Liver (tissue), 9 donors: ENCODE results near the gene OR6B1. TPM values are rescaled to one million over a fixed set of nuclear protein-coding genes. Genes with fewer than 3 reads are reported as not detected.

Experiments
- DNase-seq: peaks from one replicate; pipeline ENCODE4 v3.0.0-alpha.2; 2017; ENCODE audit warnings: low spot score
- H3K27ac ChIP-seq, 2 donors: one replicate each; pipeline ENCODE4 v1.7.0; 2013; ENCODE audit warnings: inconsistent platforms in 2 of 2, low read length in 2 of 2, control low read depth in 1 of 2, low read depth in 1 of 2, mild to moderate bottlenecking in 1 of 2
- H3K27me3 ChIP-seq, 4 donors: one replicate each; pipeline versions ENCODE4 v1.6.1 to v1.7.0; 2013; ENCODE audit warnings: low read length in 3 of 4, inconsistent platforms in 1 of 4, mild to moderate bottlenecking in 1 of 4, moderate library complexity in 1 of 4; ENCODE audit not compliant: control insufficient read depth in 4 of 4, insufficient read depth in 4 of 4
- H3K36me3 ChIP-seq, 4 donors: one replicate each; pipeline versions ENCODE4 v1.6.1 to v1.7.0; 2013; ENCODE audit warnings: low read length in 3 of 4, mild to moderate bottlenecking in 3 of 4, low read depth in 1 of 4, moderate library complexity in 1 of 4; ENCODE audit not compliant: control insufficient read depth in 4 of 4, insufficient read depth in 3 of 4
- H3K4me1 ChIP-seq, 4 donors: one replicate each; pipeline versions ENCODE4 v1.6.1 to v1.7.0; 2013; ENCODE audit warnings: low read length in 3 of 4, mild to moderate bottlenecking in 3 of 4, moderate library complexity in 1 of 4; ENCODE audit not compliant: control insufficient read depth in 4 of 4, insufficient read depth in 4 of 4
- H3K4me3 ChIP-seq, 3 donors: one replicate each; pipeline versions ENCODE4 v1.6.1 to v1.7.0; 2013; ENCODE audit warnings: low read length in 3 of 3, control low read depth in 1 of 3, low read depth in 1 of 3, mild to moderate bottlenecking in 1 of 3
- H3K9ac ChIP-seq, 2 donors: one replicate each; pipeline ENCODE4 v1.7.0; 2013; ENCODE audit warnings: low read length in 2 of 2, mild to moderate bottlenecking in 2 of 2, moderate library complexity in 2 of 2, control low read depth in 1 of 2, low read depth in 1 of 2
- H3K9me3 ChIP-seq, 4 donors: one replicate each; pipeline versions ENCODE4 v1.6.1 to v1.7.0; 2013; ENCODE audit warnings: low read length in 3 of 4; ENCODE audit not compliant: control insufficient read depth in 4 of 4
- EGR1 ChIP-seq, 2 donors: IDR thresholded peaks; 2 replicates each; pipeline ENCODE4 v1.6.1; 2016 to 2018; ENCODE audit warnings: antibody characterized with exemption in 2 of 2, low read depth in 2 of 2
- FOXA1 ChIP-seq: IDR thresholded peaks from 2 replicates; pipeline ENCODE4 v1.6.1; 2016; ENCODE audit warnings: antibody characterized with exemption
- FOXA2 ChIP-seq: IDR thresholded peaks from 2 replicates; pipeline ENCODE4 v1.6.1; 2016; ENCODE audit warnings: antibody characterized with exemption
- GABPA ChIP-seq, 2 donors: IDR thresholded peaks in 1 of 2; conservative IDR thresholded peaks in 1 of 2; 2 replicates each; pipeline ENCODE4 v1.6.1; 2016; ENCODE audit warnings: antibody characterized with exemption in 2 of 2, mild to moderate bottlenecking in 1 of 2, moderate library complexity in 1 of 2
- HNF4A ChIP-seq, 2 donors: conservative IDR thresholded peaks; 2 replicates each; pipeline ENCODE4 v1.6.1; 2016; ENCODE audit warnings: antibody characterized with exemption in 2 of 2, mild to moderate bottlenecking in 2 of 2
- JUND ChIP-seq, 2 donors: IDR thresholded peaks; 2 replicates each; pipeline ENCODE4 v1.6.1; 2016; ENCODE audit warnings: antibody characterized with exemption in 2 of 2
- NR2F2 ChIP-seq: IDR thresholded peaks from 2 replicates; pipeline ENCODE4 v1.6.1; 2016; ENCODE audit warnings: antibody characterized with exemption
- SP1 ChIP-seq: IDR thresholded peaks from 2 replicates; pipeline ENCODE4 v1.6.1; 2018; ENCODE audit warnings: antibody characterized with exemption, mild to moderate bottlenecking
- YY1 ChIP-seq: IDR thresholded peaks from 2 replicates; pipeline ENCODE4 v1.6.1; 2016; ENCODE audit warnings: antibody characterized with exemption, mild to moderate bottlenecking
- WGBS: extraction: QIAGEN DNeasy Blood & Tissue Kit; methylation state at CpG from one replicate; pipeline ENCODE4 v1.1.7; 2013; 5-methylcytosine and 5-hydroxymethylcytosine counted together
- polyA plus RNA-seq, 2 donors: library from polyadenylated mRNA; stranded (reverse) in 1 of 2; unstranded in 1 of 2; fragments of 200-250 nt in 1 of 2; fragments of >200 nt in 1 of 2; fragmentation: Nextera tagmentation in 1 of 2; extraction: Ambion mirVana in 1 of 2; gene quantifications; one replicate each; pipeline versions ENCODE4 v1.2.1 to v1.2.3, GENCODE V29; 2013 to 2015
- total RNA-seq, 2 donors: library from RNA; depleted of rRNA; stranded (reverse); fragments of >200 nt; gene quantifications; one replicate each; pipeline ENCODE4 v1.2.3, GENCODE V29; 2014
- TF ChIP-seq, protein P1 (sequence below): IDR thresholded peaks from 2 replicates; pipeline ENCODE4 v1.6.1; 2016; ENCODE audit warnings: antibody characterized with exemption
- TF ChIP-seq, protein P2 (sequence below): IDR thresholded peaks from 2 replicates; pipeline ENCODE4 v1.6.1; 2016; ENCODE audit warnings: antibody characterized with exemption
- TF ChIP-seq, protein P3 (sequence below): fragments of 150-350 bp; IDR thresholded peaks from 2 replicates; pipeline ENCODE4 v1.5.1; 2017; ENCODE audit warnings: improper control_type of control experiment, low read depth, low read length; ENCODE audit not compliant: missing input control
- TF ChIP-seq, protein P4 (sequence below): IDR thresholded peaks from 2 replicates; pipeline ENCODE4 v1.6.1; 2016; ENCODE audit warnings: antibody characterized with exemption, mild to moderate bottlenecking
- donor health status: healthy.
- donor health status: healthy.
- donor health status: healthy.
- donor health status: healthy.
- donor health status: healthy.

The OR6B1 gene
- total and polyA plus RNA-seq, 4 donors, result 0.05 TPM; not detected in 3

DNA sequence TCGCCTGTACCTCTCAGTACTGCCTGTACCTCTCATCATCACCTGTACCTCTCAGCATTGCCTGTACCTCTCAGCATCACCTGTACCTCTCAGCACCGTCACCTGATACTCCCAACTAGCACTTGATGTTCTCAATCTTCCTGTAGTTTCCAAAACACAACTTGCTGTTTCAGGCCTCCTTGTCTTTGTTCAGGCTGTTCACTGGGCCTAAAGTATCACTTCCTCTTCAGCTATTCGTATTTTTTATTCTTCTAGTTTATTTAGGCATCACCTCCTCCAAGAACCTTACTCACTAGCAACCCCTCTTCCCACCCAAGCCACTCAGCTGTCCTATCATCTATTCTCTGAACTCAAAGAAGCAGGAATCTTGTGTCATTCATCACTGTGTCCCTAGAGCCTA lies 24.1 kb downstream of the OR6B1 start:
- DNase-seq, result no peak
- H3K36me3 ChIP-seq, result no peaks in the 10 kb centered on the region
- H3K27ac ChIP-seq, result no peak overlapping the region
- no peak overlapping the region for H3K9ac ChIP-seq
- no peaks in the 10 kb centered on the region for H3K27me3 ChIP-seq
- no peak overlapping the region for H3K4me3 ChIP-seq
- no peak for TF ChIP-seq YY1
- H3K4me1 ChIP-seq, result no peaks in the 10 kb centered on the region
- WGBS, result 78% methylated on average over 3 of the region's 3 CpGs
- H3K9me3 ChIP-seq, result no peaks in the 10 kb centered on the region

DNA sequence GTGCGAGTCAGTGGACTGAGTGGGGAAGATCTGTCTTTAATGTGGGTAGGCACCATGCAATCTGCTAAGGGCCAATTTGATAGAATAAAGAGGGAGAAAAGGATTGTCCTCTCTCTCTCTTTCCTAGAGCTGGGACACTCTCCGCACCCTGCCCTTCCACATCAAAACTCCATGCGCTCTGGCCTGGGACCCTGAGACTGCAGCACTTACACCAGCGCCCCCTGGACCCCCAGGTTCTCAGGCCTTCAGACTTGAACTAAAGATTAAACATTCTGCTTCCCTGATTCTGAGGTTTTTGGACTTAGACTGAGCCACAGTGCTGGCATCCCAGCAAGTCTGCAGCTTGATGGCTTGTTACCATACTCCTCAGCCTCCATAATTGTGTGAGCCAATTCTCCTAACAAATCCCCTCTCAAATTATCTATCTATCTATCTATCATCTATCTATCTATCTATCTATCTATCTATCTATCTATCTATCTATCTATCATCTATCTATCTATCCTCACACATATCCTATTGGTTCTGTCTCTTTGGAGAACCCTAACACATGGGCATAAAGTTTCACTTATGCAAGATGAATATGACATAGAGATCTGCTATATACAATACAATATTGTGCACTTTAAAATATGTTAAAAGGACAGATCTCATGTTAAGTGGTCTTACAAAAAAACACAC lies 26.2 kb downstream of the OR6B1 start:
- H3K27me3 ChIP-seq, result peaks cover 0 to under 1% (median 0%) of the 10 kb centered on the region in 4 donors
- no peaks in the 10 kb centered on the region for H3K36me3 ChIP-seq
- H3K9me3 ChIP-seq, result no peaks in the 10 kb centered on the region
- no peak overlapping the region for H3K27ac ChIP-seq
- no peak overlapping the region for H3K4me3 ChIP-seq
- 56% methylated on average over 4 of the region's 4 CpGs for WGBS
- TF ChIP-seq SP1, result no peak
- TF ChIP-seq FOXA1, result no peak
- TF ChIP-seq, protein P1, sequence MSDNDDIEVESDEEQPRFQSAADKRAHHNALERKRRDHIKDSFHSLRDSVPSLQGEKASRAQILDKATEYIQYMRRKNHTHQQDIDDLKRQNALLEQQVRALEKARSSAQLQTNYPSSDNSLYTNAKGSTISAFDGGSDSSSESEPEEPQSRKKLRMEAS, result no peak
- TF ChIP-seq NR2F2, result no peak
- TF ChIP-seq, protein P2, sequence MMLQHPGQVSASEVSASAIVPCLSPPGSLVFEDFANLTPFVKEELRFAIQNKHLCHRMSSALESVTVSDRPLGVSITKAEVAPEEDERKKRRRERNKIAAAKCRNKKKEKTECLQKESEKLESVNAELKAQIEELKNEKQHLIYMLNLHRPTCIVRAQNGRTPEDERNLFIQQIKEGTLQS, result no peak
- TF ChIP-seq, protein P3, sequence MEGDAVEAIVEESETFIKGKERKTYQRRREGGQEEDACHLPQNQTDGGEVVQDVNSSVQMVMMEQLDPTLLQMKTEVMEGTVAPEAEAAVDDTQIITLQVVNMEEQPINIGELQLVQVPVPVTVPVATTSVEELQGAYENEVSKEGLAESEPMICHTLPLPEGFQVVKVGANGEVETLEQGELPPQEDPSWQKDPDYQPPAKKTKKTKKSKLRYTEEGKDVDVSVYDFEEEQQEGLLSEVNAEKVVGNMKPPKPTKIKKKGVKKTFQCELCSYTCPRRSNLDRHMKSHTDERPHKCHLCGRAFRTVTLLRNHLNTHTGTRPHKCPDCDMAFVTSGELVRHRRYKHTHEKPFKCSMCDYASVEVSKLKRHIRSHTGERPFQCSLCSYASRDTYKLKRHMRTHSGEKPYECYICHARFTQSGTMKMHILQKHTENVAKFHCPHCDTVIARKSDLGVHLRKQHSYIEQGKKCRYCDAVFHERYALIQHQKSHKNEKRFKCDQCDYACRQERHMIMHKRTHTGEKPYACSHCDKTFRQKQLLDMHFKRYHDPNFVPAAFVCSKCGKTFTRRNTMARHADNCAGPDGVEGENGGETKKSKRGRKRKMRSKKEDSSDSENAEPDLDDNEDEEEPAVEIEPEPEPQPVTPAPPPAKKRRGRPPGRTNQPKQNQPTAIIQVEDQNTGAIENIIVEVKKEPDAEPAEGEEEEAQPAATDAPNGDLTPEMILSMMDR, result no peak
- TF ChIP-seq EGR1 (IDR thresholded peaks at IDR 0.05; ENCODE audit: low read depth in 2 of 2), result no peak
- TF ChIP-seq GABPA (IDR thresholded peaks at IDR 0.05 in 1 of 2, conservative IDR thresholded peaks at IDR 0.05 in 1 of 2), result no peak
- no peak for TF ChIP-seq YY1
- no peak for TF ChIP-seq FOXA2
- TF ChIP-seq, protein P4, sequence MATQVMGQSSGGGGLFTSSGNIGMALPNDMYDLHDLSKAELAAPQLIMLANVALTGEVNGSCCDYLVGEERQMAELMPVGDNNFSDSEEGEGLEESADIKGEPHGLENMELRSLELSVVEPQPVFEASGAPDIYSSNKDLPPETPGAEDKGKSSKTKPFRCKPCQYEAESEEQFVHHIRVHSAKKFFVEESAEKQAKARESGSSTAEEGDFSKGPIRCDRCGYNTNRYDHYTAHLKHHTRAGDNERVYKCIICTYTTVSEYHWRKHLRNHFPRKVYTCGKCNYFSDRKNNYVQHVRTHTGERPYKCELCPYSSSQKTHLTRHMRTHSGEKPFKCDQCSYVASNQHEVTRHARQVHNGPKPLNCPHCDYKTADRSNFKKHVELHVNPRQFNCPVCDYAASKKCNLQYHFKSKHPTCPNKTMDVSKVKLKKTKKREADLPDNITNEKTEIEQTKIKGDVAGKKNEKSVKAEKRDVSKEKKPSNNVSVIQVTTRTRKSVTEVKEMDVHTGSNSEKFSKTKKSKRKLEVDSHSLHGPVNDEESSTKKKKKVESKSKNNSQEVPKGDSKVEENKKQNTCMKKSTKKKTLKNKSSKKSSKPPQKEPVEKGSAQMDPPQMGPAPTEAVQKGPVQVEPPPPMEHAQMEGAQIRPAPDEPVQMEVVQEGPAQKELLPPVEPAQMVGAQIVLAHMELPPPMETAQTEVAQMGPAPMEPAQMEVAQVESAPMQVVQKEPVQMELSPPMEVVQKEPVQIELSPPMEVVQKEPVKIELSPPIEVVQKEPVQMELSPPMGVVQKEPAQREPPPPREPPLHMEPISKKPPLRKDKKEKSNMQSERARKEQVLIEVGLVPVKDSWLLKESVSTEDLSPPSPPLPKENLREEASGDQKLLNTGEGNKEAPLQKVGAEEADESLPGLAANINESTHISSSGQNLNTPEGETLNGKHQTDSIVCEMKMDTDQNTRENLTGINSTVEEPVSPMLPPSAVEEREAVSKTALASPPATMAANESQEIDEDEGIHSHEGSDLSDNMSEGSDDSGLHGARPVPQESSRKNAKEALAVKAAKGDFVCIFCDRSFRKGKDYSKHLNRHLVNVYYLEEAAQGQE, result no peak
- no peak for TF ChIP-seq JUND (IDR thresholded peaks at IDR 0.05)
- TF ChIP-seq HNF4A (conservative IDR thresholded peaks at IDR 0.05), result no peak
- no peaks in the 10 kb centered on the region for H3K4me1 ChIP-seq
- DNase-seq, result no peak
- H3K9ac ChIP-seq, result no peak overlapping the region
